NCI-H2227 (cell line): Measurements from ENCODE around the gene TRIM44.
A peak's percentile ranks its signal among the peaks of the same experiment; 100 is the strongest.
"Not testable (repeated sequence)": the region's sequence is repeated elsewhere in the genome, so short reads cannot be mapped to it uniquely, and the experiment has no call there.

Experiments used
- DNase-seq: peaks from one replicate; lab custom pipeline; 2025; ENCODE audit not compliant: unreplicated experiment; lab: John Stamatoyannopoulos, UW

The TRIM44 gene

DNA sequence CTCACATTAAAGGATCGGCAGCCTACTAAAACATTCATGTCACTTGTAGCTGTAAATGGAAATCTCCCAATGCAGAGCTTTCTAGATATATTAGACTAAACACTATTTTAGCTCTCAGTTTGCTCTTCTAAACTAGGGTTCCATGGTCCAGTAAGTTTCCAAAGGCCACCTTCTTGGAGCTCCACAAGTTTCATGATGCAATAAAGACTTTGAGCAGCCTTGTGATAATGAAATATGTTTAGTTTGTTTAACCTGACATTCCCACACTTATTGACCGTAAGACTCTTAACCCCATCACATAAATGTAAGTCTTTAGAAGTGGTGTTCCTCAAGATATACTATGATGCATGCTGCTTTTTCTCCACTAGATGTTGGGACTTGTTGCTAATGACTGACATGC, 87.7 kb downstream of the TRIM44 start:
- DNase-seq: no peak

GRCh38 chr11:35750981-35751663, 88.5 kb downstream of the TRIM44 start:
- no peak for DNase-seq

GRCh38 chr11:35751664-35752061, 89.1 kb downstream of the TRIM44 start:
- no peak for DNase-seq

DNA sequence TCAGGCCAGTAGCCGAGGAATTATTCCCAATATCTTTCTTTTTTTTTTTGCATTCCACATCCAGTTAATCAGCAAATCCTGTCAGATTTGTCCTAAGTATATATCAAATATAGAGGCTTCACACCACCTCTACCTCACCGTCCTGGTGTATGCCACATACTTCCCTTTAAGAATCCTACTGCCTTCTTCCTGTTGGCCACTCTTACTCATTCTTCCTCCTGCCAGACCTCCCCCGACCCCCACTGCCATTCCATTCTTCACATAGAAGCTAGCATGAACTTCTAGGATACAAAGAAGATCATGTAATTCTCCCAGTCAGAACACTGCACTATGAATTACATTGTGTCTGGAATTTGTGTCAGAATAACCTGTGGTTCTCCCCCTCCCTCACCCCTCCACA, 89.5 kb downstream of the TRIM44 start:
- DNase-seq: no peak

- not testable (repeated sequence) for DNase-seq
Measured at GRCh38 chr11:35753573-35753972, 91.0 kb downstream of the TRIM44 start.

DNA sequence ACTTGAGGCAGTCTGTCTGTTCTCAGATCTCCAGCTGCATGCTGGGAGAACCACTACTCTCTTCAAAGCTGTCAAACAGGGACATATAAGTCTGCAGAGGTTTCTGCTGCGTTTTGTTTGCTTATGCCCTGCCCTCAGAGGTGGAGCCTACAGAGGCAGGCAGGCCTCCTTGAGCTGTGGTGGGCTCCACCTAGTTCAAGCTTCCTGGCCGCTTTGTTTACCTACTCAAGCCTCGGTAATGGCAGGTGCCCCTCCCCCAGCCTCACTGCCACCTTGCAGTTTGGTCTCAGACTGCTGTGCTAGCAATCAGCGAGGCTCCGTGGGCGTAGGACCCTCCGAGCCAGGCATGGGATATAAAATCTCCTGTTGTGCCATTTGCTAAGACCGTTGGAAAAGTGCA, 97.4 kb downstream of the TRIM44 start:
- DNase-seq: peak; percentile 52

GRCh38 chr11:35761899-35762298, 99.3 kb downstream of the TRIM44 start:
- DNase-seq: no peak

GRCh38 chr11:35763301-35763700, 100.7 kb downstream of the TRIM44 start:
- DNase-seq: no peak

DNA sequence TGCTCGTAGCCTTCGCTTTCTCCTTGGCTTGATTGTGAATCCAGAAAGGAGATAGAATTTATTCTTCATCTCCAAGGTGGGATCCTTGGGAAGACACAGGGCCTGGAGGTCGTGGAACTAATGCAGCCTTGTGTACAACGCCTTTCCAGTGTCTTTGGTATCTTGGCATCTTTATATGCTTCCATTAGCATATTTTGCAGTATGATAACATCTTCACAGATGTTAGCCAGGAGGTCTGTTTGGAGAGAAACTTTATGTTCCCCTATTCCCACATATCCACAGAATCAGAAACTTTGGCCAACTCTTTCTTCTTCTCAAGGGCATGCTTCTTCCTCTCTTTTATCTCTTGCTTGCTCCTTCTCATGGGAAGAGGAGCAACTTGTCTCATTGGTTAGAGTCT, 101.2 kb downstream of the TRIM44 start:
- no peak for DNase-seq

DNA sequence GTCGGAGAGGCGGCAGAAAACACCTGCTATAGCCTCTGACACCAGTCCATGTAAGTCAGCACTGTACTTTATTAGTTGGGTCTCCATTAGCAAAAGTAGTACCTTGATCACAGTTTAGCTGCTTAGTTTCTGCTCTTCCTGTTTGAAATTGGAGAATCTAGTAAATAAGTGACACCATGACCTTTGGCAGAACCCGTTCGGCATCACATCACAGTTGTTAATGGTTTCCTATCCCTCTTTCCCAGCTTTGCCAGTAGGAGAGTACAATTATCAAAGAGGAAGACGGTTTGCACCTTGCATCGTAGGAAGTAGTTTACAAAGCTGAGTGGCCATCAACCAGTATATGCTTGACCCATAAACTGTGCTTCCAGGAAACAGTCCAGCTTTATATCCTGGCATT, 101.8 kb downstream of the TRIM44 start:
- no peak for DNase-seq

- DNase-seq: no peak
Measured at GRCh38 chr11:35765211-35765610, 102.6 kb downstream of the TRIM44 start.

- no peak for DNase-seq
Measured at GRCh38 chr11:35766651-35767050, 104.1 kb downstream of the TRIM44 start.

GRCh38 chr11:35770425-35770824, 107.8 kb downstream of the TRIM44 start:
- DNase-seq: not testable (repeated sequence)

DNA sequence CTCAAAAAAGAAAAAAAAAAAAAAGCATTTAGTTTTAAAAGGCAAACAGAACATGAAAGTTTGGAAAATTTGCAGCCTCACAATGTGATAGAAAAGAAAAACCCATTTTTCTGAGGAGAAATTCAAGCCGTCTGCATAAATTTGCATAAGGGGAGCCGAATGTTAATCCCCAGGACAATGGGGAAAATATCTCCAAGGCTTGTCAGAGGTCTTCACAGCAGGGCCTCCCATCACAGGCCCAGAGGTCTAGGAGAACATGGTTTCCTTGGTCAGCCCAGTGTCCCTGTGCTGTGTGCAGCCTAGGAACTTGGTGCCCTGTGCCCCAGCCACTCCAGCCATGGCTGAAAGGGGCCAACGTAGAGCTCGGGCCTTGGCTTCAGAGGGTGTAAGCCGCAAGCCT, 109.1 kb downstream of the TRIM44 start:
- no peak for DNase-seq

GRCh38 chr11:35777241-35777640, 114.7 kb downstream of the TRIM44 start:
- DNase-seq: not testable (repeated sequence)

DNA sequence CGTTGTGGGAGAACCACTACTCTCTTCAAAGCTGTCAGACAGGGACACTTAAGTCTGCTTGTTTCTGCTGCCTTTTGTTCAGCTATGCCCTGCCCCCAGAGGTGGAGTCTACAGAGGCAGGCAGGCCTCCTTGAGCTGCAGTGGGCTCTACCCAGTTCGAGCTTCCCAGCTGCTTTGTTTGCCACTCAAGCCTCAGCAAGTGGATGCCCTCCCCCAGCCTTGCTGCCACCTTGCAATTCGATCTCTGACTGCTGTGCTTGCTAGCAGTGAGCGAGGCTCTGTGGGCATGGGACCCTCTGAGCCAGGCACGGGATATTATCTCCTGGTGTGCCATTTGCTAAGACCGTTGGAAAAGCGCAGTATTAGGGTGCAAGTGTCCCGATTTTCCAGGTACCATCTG, 116.4 kb downstream of the TRIM44 start:
- DNase-seq: not testable (repeated sequence)

- DNase-seq: no peak
Measured at GRCh38 chr11:35779409-35779808, 116.8 kb downstream of the TRIM44 start.

GRCh38 chr11:35780951-35781860, 118.6 kb downstream of the TRIM44 start:
- no peak for DNase-seq

DNA sequence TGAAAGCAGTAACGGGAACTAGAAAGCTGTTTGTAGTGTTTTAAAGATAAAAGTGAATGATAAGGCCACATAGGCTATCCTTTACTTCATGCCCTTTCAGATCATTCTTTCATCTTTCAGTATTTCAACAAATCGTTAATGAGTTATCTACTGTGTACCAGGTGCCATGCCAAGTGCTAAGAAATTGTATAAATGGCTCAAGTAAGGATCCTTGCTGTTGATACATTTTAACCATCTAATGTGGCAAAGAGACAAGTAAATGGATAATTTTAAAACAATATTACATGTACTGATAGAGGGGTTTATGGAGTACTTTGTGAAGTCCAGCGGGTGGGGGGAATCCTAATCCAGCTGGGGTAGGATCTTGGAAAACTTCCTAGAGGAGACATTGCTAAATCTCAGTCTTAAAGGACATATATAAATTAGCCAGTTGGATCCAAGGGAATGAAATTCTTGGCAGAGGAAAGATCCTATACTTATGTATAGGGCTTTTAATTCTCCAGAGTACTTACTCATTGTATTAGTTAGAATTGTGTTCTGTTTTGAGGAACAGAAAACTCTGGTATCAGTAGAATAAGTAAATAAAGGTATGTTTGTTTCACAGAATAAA, 119.4 kb downstream of the TRIM44 start:
- DNase-seq: no peak

GRCh38 chr11:35783809-35784208, 121.2 kb downstream of the TRIM44 start:
- no peak for DNase-seq

DNA sequence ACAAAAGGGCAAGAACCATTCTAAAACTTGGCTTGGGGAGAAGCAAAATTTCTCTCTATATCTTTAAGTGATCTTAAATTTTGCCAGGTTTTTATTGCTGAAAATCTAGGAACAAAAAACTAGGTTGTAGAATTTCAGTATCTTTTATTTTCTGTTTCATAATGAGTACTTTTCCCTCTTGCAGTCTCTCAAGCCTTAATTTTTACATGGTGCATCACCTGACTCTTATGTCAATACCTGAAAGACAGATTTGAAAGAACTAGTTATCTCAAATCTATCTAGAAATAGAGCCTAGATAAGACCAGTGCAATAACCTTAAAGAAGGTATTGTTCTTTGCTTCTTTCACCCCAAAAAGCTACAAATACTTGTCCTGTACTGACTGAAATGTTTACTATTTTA, 122.1 kb downstream of the TRIM44 start:
- no peak for DNase-seq
